Measurements from ENCODE around the gene KIF19. TPM values are rescaled to one million over a fixed set of nuclear protein-coding genes. Genes with fewer than 3 reads are reported as not detected.
A peak's percentile ranks its signal among the peaks of the same experiment; 100 is the strongest.

The KIF19 gene
- total and polyA plus RNA-seq, 11 donors, result 0.12 to 3.0 (median 0.19) TPM; not detected in 2

DNA sequence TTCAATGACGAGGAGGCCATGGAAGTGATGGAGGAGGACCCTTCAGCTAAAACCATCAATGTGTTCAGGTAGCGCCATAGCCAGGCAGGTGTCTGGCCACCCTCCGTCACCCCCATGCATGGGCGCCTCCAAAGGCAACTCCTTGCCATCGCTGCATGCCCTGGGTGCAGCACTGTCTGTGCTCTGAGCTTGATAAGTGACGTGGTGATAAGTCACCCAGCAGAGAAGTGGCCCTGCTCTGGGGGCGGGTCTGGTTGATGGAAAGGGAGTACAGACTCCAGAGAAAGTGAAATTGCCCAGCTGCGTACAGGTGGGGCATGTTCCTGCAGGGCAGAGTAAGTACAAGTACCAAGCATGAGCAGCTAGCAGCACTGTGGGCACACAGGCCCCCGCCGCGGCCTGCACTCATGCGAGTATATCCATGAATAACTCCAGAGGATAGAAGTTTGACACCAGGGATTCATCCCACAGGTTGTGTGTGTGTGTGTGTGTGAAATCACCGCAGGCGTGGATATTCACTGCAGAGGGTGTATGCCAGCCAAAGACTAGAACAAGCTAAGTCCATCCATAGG lies 38.9 kb upstream of the KIF19 start:
- intact Hi-C loops (cut with DNase I), result no loop called here
- Histone ChIP-seq H3K4me3 (no peak overlapping the region), H3K4me1 (peaks cover 0 to 23% (median 2%) of the 10 kb centered on the region in 12 donors), H3K27ac (no peak overlapping the region), H3K9me3 (no peaks in the 10 kb centered on the region), H3K27me3 (no peaks in the 10 kb centered on the region), H3K36me3 (no peaks in the 10 kb centered on the region)
- TF ChIP-seq POLR2A (IDR thresholded peaks at IDR 0.05), result no peak
- TF ChIP-seq, protein P1, sequence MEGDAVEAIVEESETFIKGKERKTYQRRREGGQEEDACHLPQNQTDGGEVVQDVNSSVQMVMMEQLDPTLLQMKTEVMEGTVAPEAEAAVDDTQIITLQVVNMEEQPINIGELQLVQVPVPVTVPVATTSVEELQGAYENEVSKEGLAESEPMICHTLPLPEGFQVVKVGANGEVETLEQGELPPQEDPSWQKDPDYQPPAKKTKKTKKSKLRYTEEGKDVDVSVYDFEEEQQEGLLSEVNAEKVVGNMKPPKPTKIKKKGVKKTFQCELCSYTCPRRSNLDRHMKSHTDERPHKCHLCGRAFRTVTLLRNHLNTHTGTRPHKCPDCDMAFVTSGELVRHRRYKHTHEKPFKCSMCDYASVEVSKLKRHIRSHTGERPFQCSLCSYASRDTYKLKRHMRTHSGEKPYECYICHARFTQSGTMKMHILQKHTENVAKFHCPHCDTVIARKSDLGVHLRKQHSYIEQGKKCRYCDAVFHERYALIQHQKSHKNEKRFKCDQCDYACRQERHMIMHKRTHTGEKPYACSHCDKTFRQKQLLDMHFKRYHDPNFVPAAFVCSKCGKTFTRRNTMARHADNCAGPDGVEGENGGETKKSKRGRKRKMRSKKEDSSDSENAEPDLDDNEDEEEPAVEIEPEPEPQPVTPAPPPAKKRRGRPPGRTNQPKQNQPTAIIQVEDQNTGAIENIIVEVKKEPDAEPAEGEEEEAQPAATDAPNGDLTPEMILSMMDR (IDR thresholded peaks at IDR 0.05), result no peak
- 81 to 90% (median 86%) methylated on average over 11 to 14 of the region's 14 CpGs for WGBS, 4 donors
- DNase-seq (no peak), ATAC-seq (no peak)

- no peak for DNase-seq
- Histone ChIP-seq H3K4me1 (peaks cover 0 to 21% (median 2%) of the 10 kb centered on the region in 12 donors), H3K4me3 (no peak overlapping the region), H3K27ac (no peak overlapping the region), H3K9me3 (no peaks in the 10 kb centered on the region), H3K36me3 (no peaks in the 10 kb centered on the region), H3K27me3 (no peaks in the 10 kb centered on the region)
- TF ChIP-seq, protein P1 (IDR thresholded peaks at IDR 0.05), result no peak
- TF ChIP-seq POLR2A (IDR thresholded peaks at IDR 0.05), result no peak
- ATAC-seq, result peak in 1 of 4 donors; percentile 14
- intact Hi-C loops (cut with DNase I), result no loop called here
- WGBS, 4 donors, result 67 to 86% (median 75%) methylated on average over 4 to 5 of the region's 5 CpGs
These were observed 37.2 kb upstream of the KIF19 start for GRCh38 chr17:74288785-74289184.

DNA sequence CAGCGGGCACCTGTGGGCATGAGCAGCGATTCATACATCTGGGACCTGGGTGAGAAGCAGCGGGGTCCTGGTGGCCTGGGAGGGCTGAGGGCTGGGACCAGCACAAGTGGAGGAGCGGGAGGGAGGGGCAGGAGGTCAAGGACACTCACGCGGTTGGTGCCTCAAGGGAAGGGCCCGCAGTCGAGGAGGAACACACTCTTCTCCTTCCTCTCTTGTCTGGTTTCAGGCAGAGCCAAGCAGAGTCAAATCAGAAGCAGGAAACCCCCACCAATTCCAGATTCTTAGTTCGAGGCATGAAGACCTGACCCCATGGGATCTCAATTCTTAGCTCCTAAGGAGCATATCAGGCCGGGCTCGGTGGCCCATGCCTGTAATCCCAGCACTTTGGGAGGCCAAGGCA lies 36.3 kb upstream of the KIF19 start:
- H3K27me3 ChIP-seq, result no peaks in the 10 kb centered on the region
- no peak for TF ChIP-seq POLR2A (IDR thresholded peaks at IDR 0.05)
- TF ChIP-seq, protein P1 (IDR thresholded peaks at IDR 0.05), result no peak
- ATAC-seq, result no peak
- H3K36me3 ChIP-seq, result no peaks in the 10 kb centered on the region
- no peak for DNase-seq
- peak overlapping the region in 3 of 12 donors; percentile 36 to 80 (median 50) for H3K27ac ChIP-seq
- H3K4me3 ChIP-seq, result no peak overlapping the region
- H3K4me1 ChIP-seq, result peaks cover 0 to 19% (median 2%) of the 10 kb centered on the region in 12 donors
- 61 to 69% (median 68%) methylated on average over 10 to 11 of the region's 11 CpGs for WGBS, 4 donors
- no peaks in the 10 kb centered on the region for H3K9me3 ChIP-seq
- intact Hi-C loops (cut with DNase I), result loop anchor here in 1 of 10 donors (10.0 kb wide), 1 partner anchor 165 kb away; no protein-coding TSS in a partner anchor

DNA sequence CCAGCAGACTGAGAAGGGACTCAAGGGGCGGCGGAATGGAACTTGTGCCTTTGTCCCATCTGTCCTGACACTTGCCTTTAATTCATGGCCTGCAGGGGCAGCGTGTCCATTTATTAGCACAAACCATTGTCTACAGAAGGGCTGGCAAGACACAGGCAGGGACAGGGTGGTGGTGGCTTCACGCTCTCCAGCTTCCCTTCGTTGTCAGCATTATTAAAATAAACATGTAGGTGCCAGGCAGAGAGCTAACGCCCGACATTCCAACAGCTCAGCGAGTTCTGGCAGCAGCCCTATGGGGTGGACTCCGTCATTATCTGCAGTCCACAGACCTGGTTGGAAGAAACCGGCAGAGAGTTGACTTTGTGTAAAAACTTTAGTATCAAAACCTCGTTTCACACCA lies 35.7 kb upstream of the KIF19 start:
- Histone ChIP-seq H3K36me3 (no peaks in the 10 kb centered on the region), H3K27ac (peak overlapping the region in 7 of 12 donors; percentile 36 to 80 (median 56)), H3K4me1 (peaks cover 0 to 15% (median under 1%) of the 10 kb centered on the region in 12 donors), H3K9me3 (no peaks in the 10 kb centered on the region), H3K27me3 (no peaks in the 10 kb centered on the region), H3K4me3 (no peak overlapping the region)
- 36 to 65% (median 52%) methylated on average over 11 of the region's 11 CpGs for WGBS, 4 donors
- DNase-seq, result no peak
- TF ChIP-seq, protein P1 (IDR thresholded peaks at IDR 0.05), result no peak
- TF ChIP-seq POLR2A (IDR thresholded peaks at IDR 0.05), result no peak
- intact Hi-C loops (cut with DNase I), result loop anchor here in 1 of 10 donors (10.0 kb wide), 1 partner anchor 164 kb away; no protein-coding TSS in a partner anchor
- peak in 3 of 4 donors; percentile 61 to 73 (median 72) for ATAC-seq

All from heart left ventricle (tissue), 16 donors.